HG03565 (cell line): ENCODE data around the gene PSMD1.
"Not testable (repeated sequence)": the region's sequence is repeated elsewhere in the genome, so short reads cannot be mapped to it uniquely, and the experiment has no call there.

Source experiments
- ATAC-seq: cut with Tn5 transposase; IDR thresholded peaks from one replicate; pipeline ENCODE4 v1.9.1; 2021; ENCODE audit warnings: mild to moderate bottlenecking, moderate library complexity; ENCODE audit not compliant: unreplicated experiment

Gene PSMD1

GRCh38 chr2:231052494-231053451 is 3.9 kb upstream of the PSMD1 start:
- ATAC-seq: peak; percentile 46

DNA sequence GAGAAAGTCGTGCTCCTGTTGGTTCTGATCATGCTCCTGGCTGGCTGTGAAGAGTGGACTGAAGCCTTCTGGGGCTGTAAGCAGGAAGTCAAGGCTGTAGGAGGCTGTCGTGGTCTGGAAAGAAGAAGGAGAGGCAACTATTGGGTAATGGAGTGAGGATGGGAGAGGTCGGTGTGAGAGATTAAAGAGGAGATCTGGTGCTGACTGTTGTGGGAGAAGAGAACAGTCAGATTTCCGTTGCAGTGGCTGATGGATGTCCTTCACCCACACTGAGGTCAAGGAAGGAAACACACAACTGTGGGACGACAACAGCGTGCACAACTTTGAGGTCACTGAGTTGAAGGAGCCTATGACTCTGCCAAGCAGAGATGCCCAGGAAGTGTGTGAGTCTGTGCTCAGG is 2.8 kb upstream of the PSMD1 start:
- no peak for ATAC-seq

DNA sequence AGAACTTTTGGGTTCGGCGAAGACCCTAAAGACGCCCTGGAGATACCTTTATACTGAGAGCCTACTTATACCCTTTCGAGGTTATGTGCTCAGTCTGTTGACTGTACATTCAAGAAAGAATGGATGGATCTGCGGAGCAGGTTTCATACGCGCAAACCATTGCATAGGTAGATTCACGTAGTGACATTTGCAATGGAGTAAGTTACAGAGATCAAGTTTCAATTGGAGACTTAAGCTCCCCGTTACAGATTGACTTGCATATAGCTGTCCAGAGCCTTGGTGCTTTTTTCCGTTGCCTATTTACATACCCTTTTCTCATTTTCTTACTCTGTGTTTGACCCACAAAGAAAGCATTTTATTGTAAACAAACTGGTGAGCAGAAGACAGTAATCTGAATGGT is 923 bp downstream of the PSMD1 start:
- ATAC-seq: no peak

- ATAC-seq: no peak
Observed at GRCh38 chr2:231058761-231059550, 2.3 kb downstream of the PSMD1 start.

DNA sequence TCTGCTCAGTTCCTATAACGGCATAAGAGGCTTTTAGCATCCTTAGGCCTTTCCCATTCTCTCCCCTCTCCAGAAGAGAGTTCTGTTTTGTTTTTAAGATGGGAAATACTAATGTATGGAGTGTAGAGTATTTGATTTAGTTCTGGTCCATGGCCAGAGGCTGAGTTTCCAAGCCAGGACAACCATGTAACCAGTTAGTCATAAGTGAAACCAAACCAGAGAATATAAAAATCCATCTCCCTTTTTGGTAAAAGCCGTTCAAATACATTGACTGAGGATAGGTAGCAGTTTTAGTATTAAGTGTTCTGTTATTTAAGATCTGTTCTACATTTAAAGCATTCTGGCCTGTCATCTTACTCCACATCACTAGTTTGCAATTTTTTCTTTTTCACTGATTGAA is 3.1 kb downstream of the PSMD1 start:
- no peak for ATAC-seq

DNA sequence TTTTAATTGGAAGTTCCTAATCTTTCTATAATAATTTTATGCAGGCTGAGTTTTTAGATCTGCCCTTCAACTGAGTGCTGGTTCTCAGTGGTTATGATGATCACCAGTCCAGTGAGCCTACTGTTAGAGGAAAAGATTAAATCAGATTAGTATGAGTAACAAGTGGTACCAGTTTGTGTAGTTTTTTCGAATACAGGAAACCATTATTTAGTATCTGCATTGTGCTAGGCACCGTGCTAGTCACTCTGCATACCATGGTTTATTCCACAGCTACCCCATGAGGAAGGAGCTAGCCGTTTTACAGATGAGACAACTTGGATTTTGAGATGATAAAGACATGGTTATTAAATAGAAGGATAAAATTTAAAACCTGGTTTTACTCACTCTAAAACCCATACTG is 6.1 kb downstream of the PSMD1 start:
- ATAC-seq: no peak

DNA sequence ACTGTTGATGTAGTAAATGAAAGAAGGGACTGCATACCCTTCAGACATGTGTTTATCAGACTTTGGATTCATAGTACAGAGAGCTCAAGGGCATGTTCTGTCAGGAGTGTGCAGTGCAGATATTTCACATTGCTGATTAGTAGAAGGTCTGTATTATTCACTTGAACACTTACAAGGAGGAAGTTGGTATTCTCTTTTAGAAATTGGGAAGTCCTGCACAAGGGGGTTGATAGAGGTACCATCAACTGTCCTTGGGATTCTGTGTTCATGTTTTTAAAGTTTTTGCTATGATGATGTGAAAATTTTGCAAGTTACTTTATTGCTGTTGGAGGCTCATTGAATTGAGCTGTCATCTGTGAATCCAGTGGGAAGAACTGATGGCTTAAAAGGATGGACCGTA is 6.7 kb downstream of the PSMD1 start:
- ATAC-seq: no peak

DNA sequence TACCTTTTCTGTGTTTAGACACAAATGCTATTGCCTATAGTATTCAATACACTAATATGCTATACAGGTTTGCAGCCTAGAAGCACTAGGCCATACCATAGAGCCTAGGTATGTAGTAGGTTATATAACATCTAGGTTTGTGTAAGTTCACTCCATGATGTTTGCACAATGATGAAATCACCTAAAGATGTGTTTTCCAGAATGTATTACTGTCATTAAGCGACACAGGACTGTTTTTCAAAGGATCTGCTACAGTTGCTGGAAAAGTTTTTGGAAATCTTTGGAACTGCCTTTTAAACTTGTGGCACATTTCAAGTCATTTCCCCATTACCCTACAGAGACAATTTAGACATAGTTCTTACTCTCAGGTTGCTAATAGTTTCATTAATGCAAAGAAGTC is 9.3 kb downstream of the PSMD1 start:
- no peak for ATAC-seq

GRCh38 chr2:231067531-231067930 is 10.9 kb downstream of the PSMD1 start:
- not testable (repeated sequence) for ATAC-seq

DNA sequence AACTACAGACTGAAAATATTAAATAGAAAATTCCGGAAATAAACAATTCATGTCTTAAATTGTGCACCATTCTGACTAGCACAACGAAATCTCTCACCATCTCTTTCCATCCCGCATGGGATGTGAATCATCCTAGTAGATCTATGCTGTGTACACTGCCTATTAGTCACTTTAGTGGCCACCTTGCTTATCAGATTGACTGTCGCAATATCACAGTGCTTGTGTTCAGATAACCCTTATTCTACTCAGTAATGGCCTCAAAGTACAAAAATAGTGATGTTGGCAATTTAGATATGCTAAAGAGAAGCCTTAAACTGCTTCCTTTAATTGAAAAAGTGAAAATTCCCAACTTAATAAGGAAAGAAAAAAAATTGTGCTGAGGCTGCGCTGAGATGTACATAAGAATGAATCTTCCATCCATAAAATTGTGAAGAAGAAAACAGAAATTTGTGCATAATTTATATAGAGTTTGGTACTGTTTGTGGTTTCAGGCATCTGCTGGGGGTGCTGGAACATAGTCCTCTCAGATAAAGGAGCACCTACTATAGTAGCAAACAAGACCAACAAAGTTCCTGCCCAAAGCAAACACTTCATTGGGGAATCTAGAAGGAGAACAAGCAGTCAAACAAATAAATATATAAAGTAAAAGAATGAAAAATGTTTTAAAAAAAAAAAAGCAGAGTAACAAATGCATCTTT is 12.0 kb downstream of the PSMD1 start:
- ATAC-seq: no peak

DNA sequence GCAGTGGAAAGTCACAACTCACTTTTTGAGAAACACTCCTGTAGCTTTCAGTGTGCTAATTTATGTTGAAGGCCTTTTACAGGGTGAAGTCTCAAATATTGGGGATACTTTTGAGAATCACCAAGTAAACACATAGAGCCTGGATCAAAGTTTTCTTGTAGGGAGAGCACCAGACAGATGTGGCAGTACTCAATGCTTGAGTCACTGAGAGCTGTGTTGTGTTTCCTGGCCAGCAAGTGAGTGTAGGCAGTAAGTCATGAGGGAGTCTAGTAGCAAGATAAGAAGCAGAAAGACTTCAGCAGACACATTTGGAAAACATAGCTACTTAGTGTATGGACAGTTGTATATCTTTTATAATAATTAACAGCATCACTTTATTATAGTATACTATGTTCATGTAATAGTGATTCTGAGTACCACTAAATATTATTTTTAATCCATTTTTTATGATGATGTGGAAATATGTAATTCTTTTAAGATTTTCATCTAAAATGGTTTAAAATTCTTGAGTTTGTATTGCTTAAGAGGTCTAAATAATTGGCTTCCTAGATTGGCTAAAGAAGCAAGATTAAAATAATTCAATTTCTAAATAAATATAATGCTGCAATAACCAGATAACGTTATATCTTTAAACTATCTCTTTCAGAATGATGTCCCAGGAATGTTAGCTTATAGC is 12.8 kb downstream of the PSMD1 start:
- no peak for ATAC-seq

DNA sequence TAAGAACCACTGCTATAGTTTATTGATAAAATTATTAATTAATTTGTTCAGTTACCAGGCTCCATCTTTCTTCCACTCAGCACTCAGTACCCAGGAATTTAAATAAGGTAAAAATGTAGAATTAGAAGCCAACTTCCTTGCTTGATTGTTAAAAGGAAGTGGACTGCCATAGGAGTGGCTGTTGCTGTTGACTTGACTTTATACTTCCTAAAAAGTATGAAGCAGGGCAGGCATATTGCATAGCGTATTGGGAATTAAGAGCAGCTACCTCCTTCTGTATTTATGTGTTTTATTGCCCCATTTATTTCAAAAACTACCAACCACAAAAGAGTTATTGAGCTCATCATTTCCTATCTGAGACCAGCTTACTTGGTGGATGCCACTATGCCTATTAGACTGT is 27.9 kb downstream of the PSMD1 start:
- no peak for ATAC-seq

DNA sequence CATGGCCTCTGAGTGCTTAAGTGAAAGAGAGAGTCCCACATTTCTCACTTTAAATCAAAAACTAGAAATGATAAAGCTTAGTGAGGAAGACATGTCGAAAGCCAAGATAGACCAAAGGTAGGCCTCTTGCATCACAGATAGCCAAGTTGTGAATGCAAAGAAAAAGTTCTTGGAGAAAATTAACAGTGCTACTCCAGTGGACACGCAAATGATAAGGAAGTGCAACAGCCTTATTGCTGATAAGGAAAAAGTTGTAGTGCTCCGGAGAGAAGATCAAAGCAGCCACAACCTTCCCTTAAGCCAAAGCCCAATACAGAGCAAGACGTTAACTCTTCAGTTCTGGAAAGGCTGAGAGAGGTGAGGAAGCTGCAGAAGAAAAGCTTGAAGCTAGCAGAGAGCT is 32.1 kb downstream of the PSMD1 start:
- ATAC-seq: no peak

DNA sequence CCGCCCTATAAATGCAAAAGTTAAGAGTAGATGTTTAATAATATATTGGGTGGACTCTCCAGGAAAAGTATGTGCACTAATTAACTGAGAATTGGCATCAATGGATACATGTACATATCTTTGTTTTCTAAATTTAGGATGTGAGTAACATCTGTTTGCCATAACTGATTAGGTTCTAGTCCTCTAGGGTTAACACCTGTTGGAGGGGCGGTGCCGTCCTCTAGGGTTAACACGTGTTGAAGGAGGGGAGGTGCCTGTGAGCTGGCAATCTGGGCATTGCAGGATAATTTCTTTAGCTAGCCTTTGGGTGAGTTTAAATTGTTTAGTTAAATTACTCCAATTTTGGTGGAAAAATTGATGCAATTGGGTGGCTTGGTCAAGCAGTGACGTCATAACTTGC is 37.3 kb downstream of the PSMD1 start:
- no peak for ATAC-seq

DNA sequence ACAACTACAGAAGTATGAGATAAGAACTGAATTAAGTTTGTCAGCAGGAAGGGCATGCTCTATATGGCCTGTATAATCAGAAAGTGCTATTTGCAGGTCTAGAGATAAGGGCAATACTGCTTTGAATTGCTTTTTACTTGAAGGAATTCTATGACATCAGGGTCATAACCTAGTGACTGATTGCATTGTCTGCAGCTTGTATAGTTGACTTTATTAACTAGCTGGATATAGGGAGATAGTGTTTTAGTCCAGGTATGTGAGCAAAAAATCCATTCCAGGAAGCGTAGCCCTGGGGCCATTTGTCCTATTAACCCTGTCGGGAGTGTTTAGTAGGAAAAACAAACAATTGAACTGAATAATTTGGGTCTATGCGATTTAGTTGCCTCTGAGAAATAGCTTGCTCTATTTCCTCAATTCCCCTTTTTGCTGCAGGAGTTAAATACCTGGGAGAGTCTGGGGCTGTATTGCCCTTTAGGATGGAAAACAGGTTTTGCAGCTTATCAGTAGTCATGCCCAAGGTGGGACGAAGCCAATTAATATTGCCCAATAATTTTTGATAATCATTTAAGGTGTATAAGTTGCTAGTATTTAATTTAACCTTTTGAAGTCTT is 38.2 kb downstream of the PSMD1 start:
- no peak for ATAC-seq

DNA sequence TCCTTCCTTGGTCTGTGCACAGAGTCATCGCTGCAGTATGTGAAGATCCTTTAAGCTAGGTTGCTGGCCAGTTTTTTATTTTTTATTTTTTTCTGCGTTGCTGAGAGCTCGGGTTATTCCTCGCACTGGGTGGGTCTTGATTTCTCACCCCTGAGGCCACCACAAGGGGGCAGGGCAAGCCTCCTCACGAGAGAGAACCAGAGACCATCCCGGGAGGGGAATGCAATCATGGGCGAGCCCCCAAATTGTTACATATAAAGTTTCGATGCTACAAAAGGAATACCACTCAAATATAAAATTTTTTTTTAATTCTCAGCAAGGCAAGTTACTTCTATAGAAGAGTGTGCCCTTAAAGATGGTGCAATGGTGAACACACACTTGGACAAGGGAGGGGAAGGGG is 43.3 kb downstream of the PSMD1 start:
- no peak for ATAC-seq

DNA sequence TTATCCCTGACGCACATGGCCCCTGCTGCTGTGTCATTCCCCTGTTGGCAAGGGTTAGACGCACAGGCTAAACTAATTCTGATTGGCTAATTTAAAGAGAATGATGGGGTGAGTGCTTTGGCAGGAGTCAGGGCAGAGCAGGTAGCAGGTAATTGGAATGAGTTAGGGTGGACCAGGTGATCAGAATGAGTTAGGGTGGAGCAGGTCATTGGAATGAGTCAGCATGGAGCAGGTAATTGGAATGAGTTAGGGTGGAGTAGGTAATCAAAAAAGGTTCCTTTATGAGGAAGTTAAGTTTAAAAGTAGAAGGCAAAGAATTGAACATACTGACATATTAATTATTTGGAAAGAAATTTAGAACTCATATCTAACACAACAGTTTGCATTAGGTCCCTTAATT is 43.7 kb downstream of the PSMD1 start:
- not testable (repeated sequence) for ATAC-seq

DNA sequence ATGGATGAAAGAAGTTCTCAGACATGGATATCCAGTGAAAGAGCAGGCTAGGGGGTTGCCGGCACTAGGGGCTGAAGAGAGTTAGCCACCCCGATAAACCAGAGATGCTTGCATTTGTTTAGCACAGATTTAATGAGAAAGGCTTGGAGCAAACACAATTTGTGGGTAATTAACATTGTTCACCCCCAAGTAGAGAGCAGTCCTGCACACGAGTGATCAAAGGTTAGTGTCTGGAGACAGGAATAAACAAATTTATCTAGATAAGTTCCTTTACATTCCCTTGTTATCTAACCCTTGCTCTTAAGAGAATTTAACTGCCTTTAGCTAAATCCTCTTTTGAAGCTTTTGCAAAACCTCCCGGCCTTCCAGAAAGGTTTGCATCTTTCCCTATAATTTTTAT is 44.3 kb downstream of the PSMD1 start:
- ATAC-seq: no peak

DNA sequence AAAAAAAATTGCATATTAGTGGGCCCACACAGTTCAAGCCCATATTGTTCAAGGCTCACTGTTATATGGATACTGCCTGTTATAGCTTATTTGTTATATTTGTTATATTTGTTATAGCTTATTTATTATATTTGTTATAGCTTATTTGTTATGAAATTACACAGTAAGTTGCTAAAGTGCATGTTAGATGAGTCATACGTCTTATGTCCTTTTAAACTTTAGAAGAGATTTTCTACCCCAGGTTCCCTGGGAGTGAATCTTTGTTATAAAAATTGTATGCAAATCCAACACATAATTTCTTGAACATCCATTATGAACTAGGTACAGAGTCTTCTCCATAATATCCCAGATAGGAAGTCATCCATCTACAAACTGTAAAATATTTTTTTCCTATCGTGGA is 46.1 kb downstream of the PSMD1 start:
- ATAC-seq: no peak

GRCh38 chr2:231104115-231104713 is 47.5 kb downstream of the PSMD1 start:
- peak; percentile 81 for ATAC-seq
